ENCODE data around the gene RABGAP1L. TPM values are rescaled to one million over a fixed set of nuclear protein-coding genes. Genes with fewer than 3 reads are reported as not detected.

RABGAP1L gene
- total and polyA plus RNA-seq, 11 donors, result 18.6 to 195 (median 98.4) TPM

DNA sequence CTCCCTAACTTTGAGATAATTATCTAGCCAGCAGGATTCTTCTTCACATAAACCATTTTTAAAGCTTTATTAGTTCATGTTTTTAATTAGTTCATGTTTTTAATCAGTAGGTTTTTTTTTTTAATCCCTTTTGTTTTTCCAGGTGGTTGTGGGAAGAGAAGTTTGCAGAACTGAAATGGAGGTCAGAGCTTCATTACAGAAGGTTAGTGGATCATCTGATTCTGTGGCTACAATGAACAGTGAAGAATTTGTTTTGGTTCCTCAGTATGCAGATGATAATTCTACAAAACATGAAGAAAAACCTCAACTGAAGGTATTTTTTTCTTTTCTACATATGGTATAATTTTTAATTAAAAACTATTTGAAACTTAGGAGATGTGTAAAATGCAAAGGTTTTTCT, 59.7 kb downstream of the RABGAP1L start:
- ATAC-seq (no peak), DNase-seq (no peak)
- no peak overlapping the region for H3K27ac ChIP-seq
- intact Hi-C loops (cut with DNase I), result loop anchor here in 9 of 10 donors (1.0 to 10.0 kb wide), 10 partner anchors 57 to 254 kb away; partner anchors contain the start of genes RABGAP1L (in 1 of the 9) and RC3H1 (in 1 of the 9)
- peaks cover 0 to 28% (median 17%) of the 10 kb centered on the region in 9 donors for H3K36me3 ChIP-seq
- peaks cover 0 to 8% (median 0%) of the 10 kb centered on the region in 12 donors for H3K9me3 ChIP-seq
- no peak overlapping the region for H3K4me3 ChIP-seq
- H3K27me3 ChIP-seq, result no peaks in the 10 kb centered on the region
- TF ChIP-seq, protein P1, sequence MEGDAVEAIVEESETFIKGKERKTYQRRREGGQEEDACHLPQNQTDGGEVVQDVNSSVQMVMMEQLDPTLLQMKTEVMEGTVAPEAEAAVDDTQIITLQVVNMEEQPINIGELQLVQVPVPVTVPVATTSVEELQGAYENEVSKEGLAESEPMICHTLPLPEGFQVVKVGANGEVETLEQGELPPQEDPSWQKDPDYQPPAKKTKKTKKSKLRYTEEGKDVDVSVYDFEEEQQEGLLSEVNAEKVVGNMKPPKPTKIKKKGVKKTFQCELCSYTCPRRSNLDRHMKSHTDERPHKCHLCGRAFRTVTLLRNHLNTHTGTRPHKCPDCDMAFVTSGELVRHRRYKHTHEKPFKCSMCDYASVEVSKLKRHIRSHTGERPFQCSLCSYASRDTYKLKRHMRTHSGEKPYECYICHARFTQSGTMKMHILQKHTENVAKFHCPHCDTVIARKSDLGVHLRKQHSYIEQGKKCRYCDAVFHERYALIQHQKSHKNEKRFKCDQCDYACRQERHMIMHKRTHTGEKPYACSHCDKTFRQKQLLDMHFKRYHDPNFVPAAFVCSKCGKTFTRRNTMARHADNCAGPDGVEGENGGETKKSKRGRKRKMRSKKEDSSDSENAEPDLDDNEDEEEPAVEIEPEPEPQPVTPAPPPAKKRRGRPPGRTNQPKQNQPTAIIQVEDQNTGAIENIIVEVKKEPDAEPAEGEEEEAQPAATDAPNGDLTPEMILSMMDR (IDR thresholded peaks at IDR 0.05), result no peak
- TF ChIP-seq POLR2A (IDR thresholded peaks at IDR 0.05), result no peak
- peaks cover 0 to 19% (median 3%) of the 10 kb centered on the region in 12 donors for H3K4me1 ChIP-seq

DNA sequence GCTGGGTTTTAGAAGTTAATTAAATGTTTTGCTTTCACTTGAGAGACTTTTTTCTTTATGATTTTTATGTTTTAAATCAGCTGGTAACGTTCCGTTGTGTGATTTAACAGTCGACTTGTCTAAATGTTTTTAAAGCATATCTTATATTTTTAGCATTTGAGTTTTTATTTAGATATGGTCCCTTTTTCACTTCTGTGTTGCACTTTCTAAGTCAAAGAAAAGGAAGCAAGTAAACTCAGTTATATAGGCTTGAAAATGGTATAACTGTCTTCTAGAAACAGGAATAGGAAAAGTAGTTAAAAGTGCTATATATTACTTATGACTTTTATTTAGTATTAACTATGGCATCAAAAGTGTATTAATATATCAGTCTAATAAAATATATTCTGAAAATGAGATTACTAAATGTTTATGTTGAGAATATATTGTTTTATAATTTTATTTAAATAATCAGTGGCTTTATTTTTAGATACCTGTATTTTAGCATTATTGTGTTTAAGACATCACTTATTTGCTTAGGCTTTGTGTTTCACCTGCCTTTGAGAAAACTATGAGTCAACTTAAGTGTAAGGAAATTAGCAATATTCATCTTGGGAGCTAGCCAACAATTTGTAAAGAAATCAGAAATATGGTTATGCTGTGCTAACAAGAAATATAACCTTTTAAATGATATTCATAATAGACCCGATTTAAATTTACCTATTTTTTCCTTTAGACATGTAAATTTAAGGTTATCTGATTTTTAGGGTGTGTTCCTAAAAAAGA, 60.5 kb downstream of the RABGAP1L start:
- TF ChIP-seq POLR2A (IDR thresholded peaks at IDR 0.05), result no peak
- TF ChIP-seq, protein P1 (IDR thresholded peaks at IDR 0.05), result no peak
- Histone ChIP-seq H3K36me3 (peaks cover 0 to 33% (median 17%) of the 10 kb centered on the region in 9 donors), H3K27me3 (no peaks in the 10 kb centered on the region), H3K4me1 (peaks cover 0 to 19% (median 3%) of the 10 kb centered on the region in 12 donors), H3K27ac (no peak overlapping the region), H3K4me3 (no peak overlapping the region), H3K9me3 (peaks cover 0 to 8% (median 0%) of the 10 kb centered on the region in 12 donors)
- ATAC-seq (no peak), DNase-seq (no peak)
- intact Hi-C loops (cut with DNase I), result loop anchor here in 8 of 10 donors (5.0 to 10.0 kb wide), 9 partner anchors 57 to 255 kb away; partner anchors contain the start of genes RABGAP1L (in 1 of the 8) and RC3H1 (in 1 of the 8)
- 85 to 90% (median 87%) methylated on average over 4 of the region's 4 CpGs for WGBS, 4 donors

DNA sequence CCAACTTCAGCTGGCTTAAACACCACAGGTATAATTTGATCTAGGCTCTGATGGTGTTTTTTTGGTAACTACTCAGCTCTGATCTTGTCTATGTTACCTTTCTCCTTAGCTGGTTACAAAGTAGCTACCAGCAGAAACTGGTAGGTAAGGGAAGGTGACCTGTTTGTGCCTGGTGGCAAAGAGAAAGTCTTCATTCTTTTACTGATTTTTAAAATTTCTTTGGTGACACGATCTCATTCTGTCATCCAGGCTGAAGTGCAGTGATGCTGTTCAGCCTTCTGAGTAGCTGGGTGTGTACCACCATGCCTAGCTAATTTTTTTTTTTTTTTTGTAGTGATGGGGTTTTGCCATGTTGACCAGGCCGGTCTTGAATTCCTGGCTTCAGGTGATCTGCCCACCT, 62.4 kb downstream of the RABGAP1L start:
- ATAC-seq (no peak), DNase-seq (no peak)
- intact Hi-C loops (cut with DNase I), result no loop called here
- TF ChIP-seq, protein P1 (IDR thresholded peaks at IDR 0.05), result no peak
- TF ChIP-seq POLR2A (IDR thresholded peaks at IDR 0.05), result no peak
- H3K4me1 ChIP-seq, result peaks cover 0 to 19% (median 3%) of the 10 kb centered on the region in 12 donors
- H3K4me3 ChIP-seq, result no peak overlapping the region
- H3K27ac ChIP-seq, result no peak overlapping the region
- no peaks in the 10 kb centered on the region for H3K27me3 ChIP-seq
- 91 to 100% (median 97%) methylated on average over 2 of the region's 2 CpGs for WGBS, 4 donors
- peaks cover 0 to 8% (median 0%) of the 10 kb centered on the region in 12 donors for H3K9me3 ChIP-seq
- H3K36me3 ChIP-seq, result peaks cover 0 to 33% (median 17%) of the 10 kb centered on the region in 9 donors

DNA sequence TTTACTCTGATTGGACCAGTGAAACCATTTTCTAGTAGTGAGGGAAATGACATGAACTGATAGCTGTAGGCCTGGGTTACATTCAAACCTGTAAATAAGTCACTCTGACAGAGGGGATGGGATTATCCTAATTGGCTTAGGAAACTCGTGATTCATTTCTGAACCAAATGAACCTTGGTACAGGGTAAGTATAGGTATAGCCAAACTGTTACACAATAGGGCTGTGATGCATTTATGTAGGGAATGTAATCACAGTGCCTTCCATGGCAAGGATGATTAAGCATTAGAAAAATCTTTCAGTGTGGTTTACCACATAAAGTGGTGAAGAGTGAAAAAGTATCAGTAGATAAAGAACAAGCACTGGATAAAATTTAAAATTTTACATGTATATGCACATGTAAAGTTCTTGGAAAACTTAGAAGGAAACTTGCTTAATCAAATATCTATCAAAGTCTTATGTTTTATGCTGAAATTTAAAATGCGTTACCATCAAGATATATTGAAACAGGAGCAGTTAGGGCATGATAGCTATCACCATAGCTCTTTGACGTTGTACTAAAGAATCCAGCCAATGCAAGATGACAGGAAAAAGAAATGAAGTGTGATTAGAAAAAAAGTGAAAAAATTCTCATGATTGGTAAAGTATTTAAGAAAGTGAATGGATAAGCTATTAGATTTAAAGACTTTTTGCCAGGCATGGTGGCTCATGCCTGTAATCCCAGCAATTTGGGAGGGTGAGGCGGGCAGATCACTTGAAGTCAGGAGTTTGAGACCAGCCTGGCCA, 63.0 kb downstream of the RABGAP1L start:
- Histone ChIP-seq H3K4me1 (peaks cover 0 to 12% (median under 1%) of the 10 kb centered on the region in 12 donors), H3K27me3 (no peaks in the 10 kb centered on the region), H3K36me3 (peaks cover 0 to 33% (median 17%) of the 10 kb centered on the region in 9 donors), H3K4me3 (no peak overlapping the region), H3K9me3 (peaks cover 0 to 8% (median 0%) of the 10 kb centered on the region in 12 donors), H3K27ac (no peak overlapping the region)
- DNase-seq (no peak), ATAC-seq (no peak)
- TF ChIP-seq, protein P1 (IDR thresholded peaks at IDR 0.05), result no peak
- TF ChIP-seq POLR2A (IDR thresholded peaks at IDR 0.05), result no peak
- intact Hi-C loops (cut with DNase I), result no loop called here
- WGBS, 4 donors, result 95 to 98% (median 97%) methylated on average over 4 of the region's 4 CpGs
